GM19025 (cell line): Measurements from ENCODE around the gene OOSP4B.
"Not testable (repeated sequence)": the region's sequence is repeated elsewhere in the genome, so short reads cannot be mapped to it uniquely, and the experiment has no call there.

ENCODE experiments used
- ATAC-seq: cut with Tn5 transposase; IDR thresholded peaks from one replicate; pipeline ENCODE4 v1.9.1; 2021; ENCODE audit warnings: mild to moderate bottlenecking, low read depth, moderate library complexity; ENCODE audit not compliant: unreplicated experiment

OOSP4B gene

GRCh38 chr11:60016881-60017280, at the start of gene OOSP4B:
Gene OOSP4B (plus strand): TSS chr11:60017181.
- ATAC-seq: no peak

GRCh38 chr11:59967677-59968394, 49.1 kb upstream of the OOSP4B start:
- no peak for ATAC-seq

- ATAC-seq: no peak
Observed at GRCh38 chr11:59968395-59968783, 48.6 kb upstream of the OOSP4B start.

- ATAC-seq: no peak
Observed at GRCh38 chr11:59973097-59973496, 43.9 kb upstream of the OOSP4B start.

GRCh38 chr11:59981106-59981770, 35.7 kb upstream of the OOSP4B start:
- no peak for ATAC-seq

- not testable (repeated sequence) for ATAC-seq
Observed at GRCh38 chr11:59982037-59982436, 34.9 kb upstream of the OOSP4B start.

GRCh38 chr11:59983212-59983611, 33.8 kb upstream of the OOSP4B start:
- ATAC-seq: no peak

- no peak for ATAC-seq
Observed at GRCh38 chr11:59984368-59984767, 32.6 kb upstream of the OOSP4B start.

- no peak for ATAC-seq
Observed at GRCh38 chr11:59990421-59990820, 26.6 kb upstream of the OOSP4B start.

- no peak for ATAC-seq
Observed at GRCh38 chr11:59992425-59992824, 24.6 kb upstream of the OOSP4B start.

- no peak for ATAC-seq
Observed at GRCh38 chr11:59997800-59998199, 19.2 kb upstream of the OOSP4B start.

- ATAC-seq: no peak
Observed at GRCh38 chr11:59999691-60000090, 17.3 kb upstream of the OOSP4B start.

- ATAC-seq: no peak
Observed at GRCh38 chr11:60003729-60004128, 13.3 kb upstream of the OOSP4B start.

GRCh38 chr11:60005360-60005759, 11.6 kb upstream of the OOSP4B start:
- ATAC-seq: no peak

- no peak for ATAC-seq
Observed at GRCh38 chr11:60018058-60018457, 1.1 kb downstream of the OOSP4B start.

- not testable (repeated sequence) for ATAC-seq
Observed at GRCh38 chr11:60020376-60020775, 3.4 kb downstream of the OOSP4B start.

- ATAC-seq: no peak
Observed at GRCh38 chr11:60029015-60029632, 12.1 kb downstream of the OOSP4B start.

GRCh38 chr11:60040109-60040508, 23.1 kb downstream of the OOSP4B start, which contains the start of gene OOSP2:
Gene OOSP2 (plus strand): TSS chr11:60040409. CDS start chr11:60040460, 51 bp downstream.
- no peak for ATAC-seq

- ATAC-seq: not testable (repeated sequence)
Observed at GRCh38 chr11:60050422-60050821, 33.4 kb downstream of the OOSP4B start.

- ATAC-seq: not testable (repeated sequence)
Observed at GRCh38 chr11:60050839-60051238, 33.9 kb downstream of the OOSP4B start.

- ATAC-seq: no peak
Observed at GRCh38 chr11:60056349-60056969, 39.5 kb downstream of the OOSP4B start, which contains the start of gene MS4A3. Gene MS4A3 (plus strand): TSS chr11:60056665. CDS start chr11:60061161, 4,496 bp downstream.
